MM.1S (cell line): ENCODE data around the gene GNAQ.

Experiments
- DNase-seq: peaks from one replicate; pipeline ENCODE4 v3.0.0-alpha.2; 2015
- H2AFZ ChIP-seq: fragments of 300-600 bp; sonication (generic); 2 replicates; pipeline ENCODE4 v1.6.0; 2016; ENCODE audit warnings: antibody characterized with exemption, low read length
- H3F3A ChIP-seq: fragments of 300-600 bp; sonication (generic); 2 replicates; pipeline ENCODE4 v1.6.1; 2016; ENCODE audit warnings: mild to moderate bottlenecking, antibody characterized with exemption, low read length, moderate library complexity, mixed read lengths; ENCODE audit not compliant: insufficient read depth
- H3K27ac ChIP-seq: fragments of 300-600 bp; sonication (generic); 2 replicates; pipeline ENCODE4 v1.5.1; 2016; ENCODE audit warnings: mild to moderate bottlenecking, low read length
- H3K27me3 ChIP-seq: fragments of 300-600 bp; sonication (generic); replicated peaks from 2 replicates; pipeline ENCODE4 v1.6.0; 2016; ENCODE audit warnings: low read length; ENCODE audit not compliant: insufficient read depth
- H3K36me3 ChIP-seq: fragments of 300-600 bp; sonication (generic); replicated peaks from 2 replicates; pipeline ENCODE4 v1.6.1; 2016; ENCODE audit warnings: mild to moderate bottlenecking, low read length, mixed read lengths; ENCODE audit not compliant: insufficient read depth
- H3K4me1 ChIP-seq: fragments of 300-600 bp; sonication (generic); 2 replicates; pipeline ENCODE4 v1.6.1; 2016; ENCODE audit warnings: low read length, mixed read lengths
- H3K4me2 ChIP-seq: fragments of 300-600 bp; sonication (generic); 2 replicates; pipeline ENCODE4 v1.6.0; 2016; ENCODE audit warnings: low read depth, low read length
- H3K4me3 ChIP-seq: fragments of 300-600 bp; sonication (generic); 2 replicates; pipeline ENCODE4 v1.5.1; 2016; ENCODE audit warnings: low read length, mixed read lengths
- H3K79me2 ChIP-seq: fragments of 300-600 bp; sonication (generic); 2 replicates; pipeline ENCODE4 v1.6.1; 2016; ENCODE audit warnings: mixed run types, low read length, mixed read lengths
- H3K9ac ChIP-seq: fragments of 300-600 bp; sonication (generic); 2 replicates; pipeline ENCODE4 v1.6.1; 2016; ENCODE audit warnings: low read length, mixed read lengths
- H3K9me2 ChIP-seq: fragments of 300-600 bp; sonication (generic); replicated peaks from 2 replicates; pipeline ENCODE4 v1.6.1; 2016; ENCODE audit warnings: mild to moderate bottlenecking, low read length, mixed read lengths; ENCODE audit not compliant: insufficient read depth
- H3K9me3 ChIP-seq: fragments of 300-600 bp; sonication (generic); replicated peaks from 2 replicates; pipeline ENCODE4 v1.6.1; 2016; ENCODE audit warnings: mild to moderate bottlenecking, low read length, mixed read lengths; ENCODE audit not compliant: insufficient read depth
- H4K20me1 ChIP-seq: fragments of 300-600 bp; sonication (generic); 2 replicates; pipeline ENCODE4 v1.6.1; 2016; ENCODE audit warnings: mild to moderate bottlenecking, low read length, moderate library complexity, mixed read lengths; ENCODE audit not compliant: insufficient read depth
- EZH2 ChIP-seq: fragments of 300-600 bp; sonication (generic); optimal IDR thresholded peaks from 2 replicates; pipeline ENCODE3; 2017; ENCODE audit warnings: low read depth, mild to moderate bottlenecking, antibody characterized with exemption, low read length, mixed read lengths
- EZH2phosphoT487 ChIP-seq: fragments of 300-600 bp; sonication (generic); IDR thresholded peaks from 2 replicates; pipeline ENCODE4 v1.6.1; 2018; ENCODE audit warnings: antibody characterized with exemption, low read length
- TF ChIP-seq, protein P1 (sequence below): fragments of 300-600 bp; sonication (generic); IDR thresholded peaks from 2 replicates; pipeline ENCODE4 v1.5.1; 2016; ENCODE audit warnings: antibody characterized with exemption, low read length, mixed read lengths

Gene GNAQ

GRCh38 chr9:77887662-77888061 lies 143.9 kb downstream of the GNAQ start:
- Histone ChIP-seq H3K9ac (no peak overlapping the region), H3F3A (no peaks in the 10 kb centered on the region), H3K27ac (no peak overlapping the region), H3K4me3 (no peak overlapping the region), H4K20me1 (no peaks in the 10 kb centered on the region), H3K9me2 (no peaks in the 10 kb centered on the region), H3K4me1 (peaks cover 11% of the 10 kb centered on the region), H3K79me2 (no peaks in the 10 kb centered on the region), H3K36me3 (no peaks in the 10 kb centered on the region), H3K4me2 (no peak overlapping the region), H3K9me3 (no peaks in the 10 kb centered on the region), H2AFZ (no peak overlapping the region), H3K27me3 (no peaks in the 10 kb centered on the region)
- DNase-seq: no peak
- TF ChIP-seq, protein P1, sequence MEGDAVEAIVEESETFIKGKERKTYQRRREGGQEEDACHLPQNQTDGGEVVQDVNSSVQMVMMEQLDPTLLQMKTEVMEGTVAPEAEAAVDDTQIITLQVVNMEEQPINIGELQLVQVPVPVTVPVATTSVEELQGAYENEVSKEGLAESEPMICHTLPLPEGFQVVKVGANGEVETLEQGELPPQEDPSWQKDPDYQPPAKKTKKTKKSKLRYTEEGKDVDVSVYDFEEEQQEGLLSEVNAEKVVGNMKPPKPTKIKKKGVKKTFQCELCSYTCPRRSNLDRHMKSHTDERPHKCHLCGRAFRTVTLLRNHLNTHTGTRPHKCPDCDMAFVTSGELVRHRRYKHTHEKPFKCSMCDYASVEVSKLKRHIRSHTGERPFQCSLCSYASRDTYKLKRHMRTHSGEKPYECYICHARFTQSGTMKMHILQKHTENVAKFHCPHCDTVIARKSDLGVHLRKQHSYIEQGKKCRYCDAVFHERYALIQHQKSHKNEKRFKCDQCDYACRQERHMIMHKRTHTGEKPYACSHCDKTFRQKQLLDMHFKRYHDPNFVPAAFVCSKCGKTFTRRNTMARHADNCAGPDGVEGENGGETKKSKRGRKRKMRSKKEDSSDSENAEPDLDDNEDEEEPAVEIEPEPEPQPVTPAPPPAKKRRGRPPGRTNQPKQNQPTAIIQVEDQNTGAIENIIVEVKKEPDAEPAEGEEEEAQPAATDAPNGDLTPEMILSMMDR: no peak
- no peak for TF ChIP-seq EZH2phosphoT487
- TF ChIP-seq EZH2: no peak

- Histone ChIP-seq H3K27me3 (no peaks in the 10 kb centered on the region), H3K27ac (no peak overlapping the region), H3K36me3 (no peaks in the 10 kb centered on the region), H3K4me3 (no peak overlapping the region), H3F3A (no peaks in the 10 kb centered on the region), H2AFZ (no peak overlapping the region), H3K4me2 (no peak overlapping the region), H3K79me2 (no peaks in the 10 kb centered on the region), H3K9me3 (no peaks in the 10 kb centered on the region), H4K20me1 (no peaks in the 10 kb centered on the region), H3K9me2 (no peaks in the 10 kb centered on the region), H3K9ac (no peak overlapping the region), H3K4me1 (0 out of 2 replicates have a peak, but pooled peaks cover 4% of the 10 kb centered on the region)
- no peak for DNase-seq
- TF ChIP-seq EZH2phosphoT487: no peak
- TF ChIP-seq, protein P1: no peak
- no peak for TF ChIP-seq EZH2
Measured at GRCh38 chr9:77885104-77885672, 146.4 kb downstream of the GNAQ start.

GRCh38 chr9:77883846-77884771 lies 147.5 kb downstream of the GNAQ start:
- H3K9me3 ChIP-seq: no peaks in the 10 kb centered on the region
- no peaks in the 10 kb centered on the region for H3K36me3 ChIP-seq
- DNase-seq: no peak
- H3K4me3 ChIP-seq: no peak overlapping the region
- no peak overlapping the region for H2AFZ ChIP-seq
- H3K9me2 ChIP-seq: no peaks in the 10 kb centered on the region
- no peak overlapping the region for H3K4me2 ChIP-seq
- H3K4me1 ChIP-seq: 0 out of 2 replicates have a peak, but pooled peaks cover 4% of the 10 kb centered on the region
- H3K9ac ChIP-seq: no peak overlapping the region
- H3K27me3 ChIP-seq: no peaks in the 10 kb centered on the region
- no peak overlapping the region for H3K27ac ChIP-seq
- no peaks in the 10 kb centered on the region for H3K79me2 ChIP-seq
- TF ChIP-seq, protein P1: no peak
- TF ChIP-seq EZH2 (no peak), EZH2phosphoT487 (no peak)
- no peaks in the 10 kb centered on the region for H3F3A ChIP-seq
- no peaks in the 10 kb centered on the region for H4K20me1 ChIP-seq
